ENCODE results near the gene KRT222.

KRT222 gene

GRCh38 chr17:40694584-40694983 lies 29.6 kb upstream of the KRT222 start:
- no peaks in the 10 kb centered on the region for H3K9me3 ChIP-seq (ENCODE audit: control insufficient read depth, insufficient read depth, low read depth, low read length)

DNA sequence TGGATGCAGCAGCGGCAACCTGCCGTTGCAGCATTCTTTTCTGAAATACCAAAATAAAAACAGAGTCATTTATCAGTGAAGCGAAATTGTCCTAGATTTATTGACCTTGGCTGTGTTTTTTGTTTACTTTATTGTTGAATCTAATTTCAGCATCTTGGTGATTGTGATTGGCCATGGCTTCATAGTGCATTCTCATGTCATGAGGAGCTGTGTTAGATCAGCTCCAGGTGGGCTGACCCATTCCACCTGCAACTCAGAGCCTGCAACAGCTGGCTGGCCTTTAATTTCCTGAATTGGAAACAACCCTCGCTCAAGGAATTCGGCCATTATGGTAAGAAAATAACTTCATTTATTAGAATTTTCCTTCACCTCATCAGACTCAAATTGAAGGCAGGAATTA lies 22.1 kb upstream of the KRT222 start:
- no peaks in the 10 kb centered on the region for H3K36me3 ChIP-seq (ENCODE audit: control insufficient read depth, insufficient read depth, low read length)
- no peak overlapping the region for H3K4me3 ChIP-seq (ENCODE audit: low read depth, low read length)
- no peak overlapping the region for H3K27ac ChIP-seq (ENCODE audit: low read depth, low read length)
- H3K27me3 ChIP-seq (ENCODE audit: control insufficient read depth, insufficient read depth, low read length) = no peaks in the 10 kb centered on the region
- H3K9me3 ChIP-seq (ENCODE audit: control insufficient read depth, insufficient read depth, low read depth, low read length) = no peaks in the 10 kb centered on the region
- H3K9ac ChIP-seq (ENCODE audit: low read length) = no peak overlapping the region
- H3K4me1 ChIP-seq (ENCODE audit: control insufficient read depth, insufficient read depth, low read length) = no peaks in the 10 kb centered on the region

More at GRCh38 chr17:40694584-40694983, 29.6 kb upstream of the KRT222 start:
- H3K27me3 ChIP-seq (ENCODE audit: control insufficient read depth, insufficient read depth, low read length) = no peaks in the 10 kb centered on the region
- no peak overlapping the region for H3K27ac ChIP-seq (ENCODE audit: low read depth, low read length)
- no peak overlapping the region for H3K4me3 ChIP-seq (ENCODE audit: low read depth, low read length)
- H3K4me1 ChIP-seq (ENCODE audit: control insufficient read depth, insufficient read depth, low read length) = no peaks in the 10 kb centered on the region
- no peak overlapping the region for H3K9ac ChIP-seq (ENCODE audit: low read length)
- no peaks in the 10 kb centered on the region for H3K36me3 ChIP-seq (ENCODE audit: control insufficient read depth, insufficient read depth, low read length)

- Histone ChIP-seq H3K27ac (ENCODE audit: low read depth, low read length) (no peak overlapping the region), H3K27me3 (ENCODE audit: control insufficient read depth, insufficient read depth, low read length) (no peaks in the 10 kb centered on the region), H3K4me3 (ENCODE audit: low read depth, low read length) (no peak overlapping the region), H3K36me3 (ENCODE audit: control insufficient read depth, insufficient read depth, low read length) (no peaks in the 10 kb centered on the region), H3K9ac (ENCODE audit: low read length) (no peak overlapping the region), H3K9me3 (ENCODE audit: control insufficient read depth, insufficient read depth, low read depth, low read length) (no peaks in the 10 kb centered on the region), H3K4me1 (ENCODE audit: control insufficient read depth, insufficient read depth, low read length) (no peaks in the 10 kb centered on the region)
Measured at GRCh38 chr17:40686192-40686591, 21.2 kb upstream of the KRT222 start.

DNA sequence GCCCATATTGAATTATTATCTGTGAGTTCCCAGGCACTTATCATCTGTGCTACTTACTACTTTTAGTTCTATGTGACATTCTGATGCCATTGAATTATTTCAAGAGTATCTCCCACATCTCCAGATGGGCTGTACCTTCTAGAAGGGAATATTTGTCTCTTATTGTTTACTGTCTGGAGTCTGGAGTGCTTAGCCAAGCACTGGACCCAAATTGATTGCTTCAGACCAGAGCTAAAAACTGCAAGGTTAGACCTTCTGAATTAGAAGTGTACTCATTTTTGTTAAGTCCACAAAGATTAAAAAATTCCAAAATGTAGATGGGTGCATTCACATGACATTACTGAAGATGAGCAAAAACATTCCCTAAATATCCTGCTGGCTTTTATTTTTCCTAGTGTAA lies 16.0 kb upstream of the KRT222 start:
- Histone ChIP-seq H3K4me3 (ENCODE audit: low read depth, low read length) (no peak overlapping the region), H3K4me1 (ENCODE audit: control insufficient read depth, insufficient read depth, low read length) (no peaks in the 10 kb centered on the region), H3K27ac (ENCODE audit: low read depth, low read length) (no peak overlapping the region), H3K27me3 (ENCODE audit: control insufficient read depth, insufficient read depth, low read length) (no peaks in the 10 kb centered on the region), H3K9ac (ENCODE audit: low read length) (no peak overlapping the region), H3K9me3 (ENCODE audit: control insufficient read depth, insufficient read depth, low read depth, low read length) (no peaks in the 10 kb centered on the region), H3K36me3 (ENCODE audit: control insufficient read depth, insufficient read depth, low read length) (no peaks in the 10 kb centered on the region)

GRCh38 chr17:40679523-40679907 lies 14.5 kb upstream of the KRT222 start:
- Histone ChIP-seq H3K27ac (ENCODE audit: low read depth, low read length) (no peak overlapping the region), H3K4me3 (ENCODE audit: low read depth, low read length) (no peak overlapping the region), H3K4me1 (ENCODE audit: control insufficient read depth, insufficient read depth, low read length) (no peaks in the 10 kb centered on the region), H3K36me3 (ENCODE audit: control insufficient read depth, insufficient read depth, low read length) (no peaks in the 10 kb centered on the region), H3K9me3 (ENCODE audit: control insufficient read depth, insufficient read depth, low read depth, low read length) (no peaks in the 10 kb centered on the region), H3K27me3 (ENCODE audit: control insufficient read depth, insufficient read depth, low read length) (no peaks in the 10 kb centered on the region), H3K9ac (ENCODE audit: low read length) (no peak overlapping the region)

- Histone ChIP-seq H3K4me1 (ENCODE audit: control insufficient read depth, insufficient read depth, low read length) (no peaks in the 10 kb centered on the region), H3K4me3 (ENCODE audit: low read depth, low read length) (no peak overlapping the region), H3K27ac (ENCODE audit: low read depth, low read length) (no peak overlapping the region), H3K27me3 (ENCODE audit: control insufficient read depth, insufficient read depth, low read length) (no peaks in the 10 kb centered on the region; the same call in 1 of the 2 replicates), H3K9ac (ENCODE audit: low read length) (no peak overlapping the region), H3K9me3 (ENCODE audit: control insufficient read depth, insufficient read depth, low read depth, low read length) (no peaks in the 10 kb centered on the region), H3K36me3 (ENCODE audit: control insufficient read depth, insufficient read depth, low read length) (no peaks in the 10 kb centered on the region)
Measured at GRCh38 chr17:40678902-40679522, 14.0 kb upstream of the KRT222 start.

DNA sequence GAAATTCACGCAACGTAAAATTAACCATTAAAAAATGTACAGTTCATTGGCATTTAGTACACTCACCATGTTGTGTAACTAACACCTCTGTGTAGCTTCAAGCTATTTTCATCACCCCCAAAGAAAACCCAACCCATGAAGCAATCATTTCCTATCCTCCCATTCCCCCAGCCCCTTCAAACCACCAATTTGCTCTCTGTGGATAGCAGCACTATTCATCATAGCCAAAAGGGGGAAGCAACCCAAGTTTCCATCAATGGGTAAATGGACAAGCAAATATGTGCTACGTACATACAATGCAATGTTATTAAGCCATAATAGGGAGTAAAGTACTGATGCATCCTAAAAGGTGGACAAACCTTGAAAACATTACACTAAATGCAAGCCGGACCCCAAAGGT lies 10.9 kb upstream of the KRT222 start:
- Histone ChIP-seq H3K9me3 (ENCODE audit: control insufficient read depth, insufficient read depth, low read depth, low read length) (no peaks in the 10 kb centered on the region), H3K36me3 (ENCODE audit: control insufficient read depth, insufficient read depth, low read length) (no peaks in the 10 kb centered on the region), H3K9ac (ENCODE audit: low read length) (no peak overlapping the region), H3K4me1 (ENCODE audit: control insufficient read depth, insufficient read depth, low read length) (no peaks in the 10 kb centered on the region), H3K4me3 (ENCODE audit: low read depth, low read length) (no peak overlapping the region), H3K27me3 (ENCODE audit: control insufficient read depth, insufficient read depth, low read length) (no peaks in the 10 kb centered on the region; the same call in 1 of the 2 replicates), H3K27ac (ENCODE audit: low read depth, low read length) (no peak overlapping the region)

DNA sequence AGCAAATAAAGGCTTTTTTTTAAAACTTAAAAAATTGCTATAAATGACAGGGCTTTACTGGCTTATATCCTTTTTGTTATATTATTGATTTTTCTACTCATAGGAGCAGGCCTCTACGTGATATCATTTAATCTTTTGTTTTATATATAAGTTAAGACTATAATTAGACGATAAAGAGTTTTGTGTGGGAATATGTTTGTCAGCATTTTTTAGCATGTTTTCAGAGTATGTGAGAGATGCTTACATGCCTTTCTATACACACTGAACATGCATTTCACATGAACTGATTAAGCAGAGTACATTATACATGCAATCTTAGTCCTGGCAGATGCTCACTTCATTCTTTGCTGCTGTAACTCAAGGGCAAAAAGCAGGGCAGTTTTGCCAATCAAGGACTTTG lies 7.7 kb upstream of the KRT222 start:
- Histone ChIP-seq H3K4me1 (ENCODE audit: control insufficient read depth, insufficient read depth, low read length) (no peaks in the 10 kb centered on the region), H3K27ac (ENCODE audit: low read depth, low read length) (no peak overlapping the region), H3K4me3 (ENCODE audit: low read depth, low read length) (no peak overlapping the region), H3K9ac (ENCODE audit: low read length) (no peak overlapping the region), H3K27me3 (ENCODE audit: control insufficient read depth, insufficient read depth, low read length) (no peaks in the 10 kb centered on the region; the same call in 1 of the 2 replicates), H3K9me3 (ENCODE audit: control insufficient read depth, insufficient read depth, low read depth, low read length) (no peaks in the 10 kb centered on the region), H3K36me3 (ENCODE audit: control insufficient read depth, insufficient read depth, low read length) (no peaks in the 10 kb centered on the region)

DNA sequence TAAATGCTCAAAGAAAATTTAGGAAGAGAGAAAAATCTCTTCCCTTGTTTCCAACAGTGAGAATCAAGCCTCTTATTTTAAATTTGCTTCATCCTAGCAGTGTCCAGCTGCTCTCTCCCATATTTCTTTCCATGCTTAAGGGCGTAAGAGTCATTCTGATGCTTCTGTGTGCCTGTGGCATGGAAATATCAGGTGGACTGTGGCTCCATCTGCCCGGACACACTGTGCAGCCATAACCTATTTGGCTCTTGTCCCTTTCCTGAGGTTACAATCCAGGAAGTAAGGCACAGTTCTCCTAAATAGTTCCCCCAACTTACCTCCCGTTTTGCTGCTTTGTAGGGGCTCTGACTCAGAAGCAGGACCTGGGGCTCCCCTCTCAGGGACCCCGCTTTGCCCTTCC lies 6.3 kb upstream of the KRT222 start:
- Histone ChIP-seq H3K36me3 (ENCODE audit: control insufficient read depth, insufficient read depth, low read length) (no peaks in the 10 kb centered on the region), H3K9me3 (ENCODE audit: control insufficient read depth, insufficient read depth, low read depth, low read length) (no peaks in the 10 kb centered on the region), H3K4me1 (ENCODE audit: control insufficient read depth, insufficient read depth, low read length) (no peaks in the 10 kb centered on the region), H3K27ac (ENCODE audit: low read depth, low read length) (no peak overlapping the region), H3K4me3 (ENCODE audit: low read depth, low read length) (no peak overlapping the region), H3K27me3 (ENCODE audit: control insufficient read depth, insufficient read depth, low read length) (no peaks in the 10 kb centered on the region; the same call in 1 of the 2 replicates), H3K9ac (ENCODE audit: low read length) (no peak overlapping the region)

DNA sequence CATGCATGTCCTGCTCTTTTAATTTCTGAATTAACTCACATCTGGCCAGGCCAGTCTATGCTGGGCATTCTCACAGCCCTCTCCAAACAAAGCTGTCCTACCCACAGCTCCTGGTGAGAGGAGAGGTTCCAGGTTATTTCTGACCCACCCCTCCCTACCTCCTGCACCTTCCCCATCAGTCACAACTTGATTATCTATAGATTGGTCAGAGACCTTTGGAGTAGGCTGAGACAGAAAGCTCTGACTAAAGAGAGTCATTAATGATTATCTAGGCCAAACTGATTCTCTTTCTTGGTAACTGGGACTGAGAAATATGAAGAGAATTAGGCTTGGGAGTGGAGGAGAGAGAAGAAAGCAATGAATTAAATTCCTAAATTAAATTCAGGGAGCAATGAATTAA lies 1.4 kb upstream of the KRT222 start:
- Histone ChIP-seq H3K27me3 (ENCODE audit: control insufficient read depth, insufficient read depth, low read length) (0 out of 2 replicates have a peak, but pooled peaks cover 2% of the 10 kb centered on the region), H3K36me3 (ENCODE audit: control insufficient read depth, insufficient read depth, low read length) (no peaks in the 10 kb centered on the region), H3K9me3 (ENCODE audit: control insufficient read depth, insufficient read depth, low read depth, low read length) (no peaks in the 10 kb centered on the region), H3K4me1 (ENCODE audit: control insufficient read depth, insufficient read depth, low read length) (peaks cover 4% of the 10 kb centered on the region; the same call in 1 of the 2 replicates), H3K9ac (ENCODE audit: low read length) (no peak overlapping the region), H3K4me3 (ENCODE audit: low read depth, low read length) (no peak overlapping the region), H3K27ac (ENCODE audit: low read depth, low read length) (no peak overlapping the region)

DNA sequence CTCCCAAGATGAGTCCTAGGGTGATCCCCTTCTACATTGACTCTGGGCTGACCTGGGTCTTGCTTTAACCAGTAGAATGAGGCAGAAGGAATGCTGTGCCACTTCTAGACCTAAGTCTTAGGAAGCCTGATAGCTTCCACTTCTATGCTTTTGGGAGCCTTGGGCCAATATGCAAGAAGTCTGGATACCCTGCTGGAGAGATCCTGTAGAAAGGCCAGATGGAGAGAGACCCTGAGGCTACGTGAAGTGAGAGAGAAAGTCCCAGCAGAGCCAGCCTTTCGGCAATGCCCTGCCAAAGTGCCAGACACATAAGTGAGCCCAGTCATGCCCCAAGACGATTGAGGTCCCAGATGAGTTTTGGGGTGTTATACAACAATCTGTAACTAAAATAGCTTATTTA lies 1.7 kb downstream of the KRT222 start:
- no peaks in the 10 kb centered on the region for H3K9me3 ChIP-seq (ENCODE audit: control insufficient read depth, insufficient read depth, low read depth, low read length)
- H3K4me1 ChIP-seq (ENCODE audit: control insufficient read depth, insufficient read depth, low read length) = peaks cover 4% of the 10 kb centered on the region; the same call in 1 of the 2 replicates
- H3K27ac ChIP-seq (ENCODE audit: low read depth, low read length) = no peak overlapping the region
- H3K4me3 ChIP-seq (ENCODE audit: low read depth, low read length) = no peak overlapping the region
- no peaks in the 10 kb centered on the region for H3K36me3 ChIP-seq (ENCODE audit: control insufficient read depth, insufficient read depth, low read length)
- H3K27me3 ChIP-seq (ENCODE audit: control insufficient read depth, insufficient read depth, low read length) = 0 out of 2 replicates have a peak, but pooled peaks cover 2% of the 10 kb centered on the region
- no peak overlapping the region for H3K9ac ChIP-seq (ENCODE audit: low read length)
